KMS-11 (cell line): ENCODE data around the gene RPS18.

ENCODE experiments used
- H2AFZ ChIP-seq: fragments of 200-600 bp; sonication (generic); 2 replicates; pipeline ENCODE4 v1.6.1; 2016; ENCODE audit warnings: antibody characterized with exemption, mixed run types, low read depth
- H3K27ac ChIP-seq: fragments of 200-600 bp; sonication (generic); 2 replicates; pipeline ENCODE4 v1.6.1; 2016; ENCODE audit warnings: mild to moderate bottlenecking, mixed run types
- H3K27me3 ChIP-seq: fragments of 200-600 bp; sonication (generic); 2 replicates; pipeline ENCODE4 v1.6.1; 2017; ENCODE audit warnings: mild to moderate bottlenecking, low read depth, mixed run types, moderate library complexity; ENCODE audit not compliant: insufficient read depth
- H3K36me3 ChIP-seq: fragments of 200-600 bp; sonication (generic); 2 replicates; pipeline ENCODE4 v1.6.1; 2017; ENCODE audit warnings: mild to moderate bottlenecking, mixed run types; ENCODE audit not compliant: insufficient read depth
- H3K4me1 ChIP-seq: fragments of 200-600 bp; sonication (generic); 2 replicates; pipeline ENCODE4 v1.6.1; 2016; ENCODE audit warnings: mild to moderate bottlenecking, low read depth, mixed run types; ENCODE audit not compliant: poor library complexity, severe bottlenecking
- H3K4me2 ChIP-seq: fragments of 200-600 bp; sonication (generic); 2 replicates; pipeline ENCODE4 v1.7.0; 2016; ENCODE audit warnings: mild to moderate bottlenecking, mixed run types
- H3K4me3 ChIP-seq: fragments of 200-600 bp; sonication (generic); IDR thresholded peaks from 2 replicates; pipeline ENCODE4 v1.6.1; 2017; ENCODE audit warnings: low read depth, low read length, mixed read lengths; ENCODE audit not compliant: insufficient read depth
- H3K79me2 ChIP-seq: fragments of 200-600 bp; sonication (generic); 2 replicates; pipeline ENCODE4 v1.6.1; 2016; ENCODE audit warnings: low read depth, mixed run types; ENCODE audit not compliant: insufficient read depth
- H3K9ac ChIP-seq: fragments of 200-600 bp; sonication (generic); 2 replicates; pipeline ENCODE4 v1.6.1; 2016; ENCODE audit warnings: mild to moderate bottlenecking, mixed run types
- H4K20me1 ChIP-seq: fragments of 200-600 bp; sonication (generic); 2 replicates; pipeline ENCODE4 v1.6.1; 2016; ENCODE audit warnings: mild to moderate bottlenecking, mixed run types; ENCODE audit not compliant: insufficient read depth
- TF ChIP-seq, protein P1 (sequence below): fragments of 200-600 bp; sonication (generic); conservative IDR thresholded peaks from 2 replicates; pipeline ENCODE4 v1.6.1; 2017; ENCODE audit warnings: low read depth, mild to moderate bottlenecking, antibody characterized with exemption, low read length, moderate library complexity, mixed read lengths

Gene RPS18

DNA sequence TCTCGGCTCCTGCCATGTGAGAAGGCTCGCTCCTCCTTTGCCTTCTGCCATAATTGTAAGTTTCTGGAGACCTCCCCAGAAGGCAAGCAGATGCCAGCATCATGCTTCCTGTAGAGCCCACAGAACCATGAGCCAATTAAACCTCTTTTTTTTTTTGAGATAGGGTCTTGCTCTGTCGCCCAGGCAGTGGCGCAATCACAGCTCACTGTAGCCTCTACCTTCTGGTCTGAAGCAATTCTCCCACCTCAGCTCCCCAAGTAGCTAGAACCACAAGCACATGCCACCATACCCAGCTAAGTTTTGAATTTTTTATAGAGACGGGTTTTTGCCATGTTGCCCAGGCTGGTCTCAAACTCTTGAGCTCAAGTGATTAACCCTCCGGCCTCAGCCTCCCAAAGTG lies 35.0 kb upstream of the RPS18 start:
- H2AFZ ChIP-seq, result no peak overlapping the region
- TF ChIP-seq, protein P1, sequence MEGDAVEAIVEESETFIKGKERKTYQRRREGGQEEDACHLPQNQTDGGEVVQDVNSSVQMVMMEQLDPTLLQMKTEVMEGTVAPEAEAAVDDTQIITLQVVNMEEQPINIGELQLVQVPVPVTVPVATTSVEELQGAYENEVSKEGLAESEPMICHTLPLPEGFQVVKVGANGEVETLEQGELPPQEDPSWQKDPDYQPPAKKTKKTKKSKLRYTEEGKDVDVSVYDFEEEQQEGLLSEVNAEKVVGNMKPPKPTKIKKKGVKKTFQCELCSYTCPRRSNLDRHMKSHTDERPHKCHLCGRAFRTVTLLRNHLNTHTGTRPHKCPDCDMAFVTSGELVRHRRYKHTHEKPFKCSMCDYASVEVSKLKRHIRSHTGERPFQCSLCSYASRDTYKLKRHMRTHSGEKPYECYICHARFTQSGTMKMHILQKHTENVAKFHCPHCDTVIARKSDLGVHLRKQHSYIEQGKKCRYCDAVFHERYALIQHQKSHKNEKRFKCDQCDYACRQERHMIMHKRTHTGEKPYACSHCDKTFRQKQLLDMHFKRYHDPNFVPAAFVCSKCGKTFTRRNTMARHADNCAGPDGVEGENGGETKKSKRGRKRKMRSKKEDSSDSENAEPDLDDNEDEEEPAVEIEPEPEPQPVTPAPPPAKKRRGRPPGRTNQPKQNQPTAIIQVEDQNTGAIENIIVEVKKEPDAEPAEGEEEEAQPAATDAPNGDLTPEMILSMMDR, result no peak
- H4K20me1 ChIP-seq, result no peaks in the 10 kb centered on the region
- H3K4me2 ChIP-seq, result no peak overlapping the region
- H3K36me3 ChIP-seq, result no peaks in the 10 kb centered on the region
- H3K27me3 ChIP-seq, result no peaks in the 10 kb centered on the region
- H3K4me3 ChIP-seq, result no peak overlapping the region
- no peaks in the 10 kb centered on the region for H3K4me1 ChIP-seq
- H3K27ac ChIP-seq, result no peak overlapping the region
- H3K79me2 ChIP-seq, result no peaks in the 10 kb centered on the region
- no peak overlapping the region for H3K9ac ChIP-seq

DNA sequence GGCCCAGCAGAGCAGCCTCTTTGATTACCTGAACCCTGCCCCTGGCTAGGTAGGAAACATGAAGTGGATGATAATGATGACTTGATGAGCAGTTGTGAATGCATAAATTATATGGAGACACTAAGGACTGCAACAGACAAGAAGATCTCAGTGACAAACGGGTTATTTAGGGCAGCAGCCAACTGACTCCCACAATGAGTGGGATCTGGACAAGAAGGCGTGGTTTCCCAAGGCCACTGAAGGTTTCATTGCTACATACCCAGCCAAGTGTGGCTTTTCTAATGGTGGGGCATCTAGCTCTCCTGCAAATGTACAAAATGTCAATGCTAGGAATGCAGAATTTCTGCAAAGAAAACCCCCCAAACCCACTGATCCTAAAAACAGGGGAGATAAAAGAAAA lies 34.1 kb upstream of the RPS18 start:
- Histone ChIP-seq H3K9ac (no peak overlapping the region), H3K27ac (no peak overlapping the region), H3K4me2 (no peak overlapping the region), H3K27me3 (no peaks in the 10 kb centered on the region; the same call in 1 of the 2 replicates), H3K4me1 (no peaks in the 10 kb centered on the region), H2AFZ (no peak overlapping the region), H3K79me2 (no peaks in the 10 kb centered on the region), H4K20me1 (no peaks in the 10 kb centered on the region), H3K4me3 (no peak overlapping the region), H3K36me3 (no peaks in the 10 kb centered on the region)
- TF ChIP-seq, protein P1, result no peak

DNA sequence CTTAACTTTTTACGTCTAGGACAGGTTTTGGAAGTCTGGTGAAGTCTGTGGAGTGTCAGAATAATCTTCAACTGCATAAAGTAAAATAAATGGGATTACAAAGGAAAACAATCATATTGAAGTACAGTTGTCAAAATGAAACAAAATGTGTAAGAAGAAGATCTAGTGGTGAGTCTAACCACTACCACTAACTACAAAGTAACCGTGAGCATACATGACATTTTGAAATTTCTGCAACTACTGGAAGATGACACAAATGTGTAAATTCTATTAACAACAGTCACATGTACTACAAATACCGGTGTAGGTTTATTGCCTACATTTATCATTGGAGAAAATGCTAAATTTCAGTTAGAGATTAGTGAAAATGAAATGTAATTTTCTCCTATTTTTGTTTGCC lies 29.9 kb upstream of the RPS18 start:
- TF ChIP-seq, protein P1, result no peak
- H3K4me1 ChIP-seq, result no peaks in the 10 kb centered on the region
- H2AFZ ChIP-seq, result no peak overlapping the region
- no peaks in the 10 kb centered on the region for H4K20me1 ChIP-seq
- H3K36me3 ChIP-seq, result no peaks in the 10 kb centered on the region
- no peak overlapping the region for H3K4me2 ChIP-seq
- H3K27me3 ChIP-seq, result no peaks in the 10 kb centered on the region; the same call in 1 of the 2 replicates
- no peak overlapping the region for H3K9ac ChIP-seq
- no peaks in the 10 kb centered on the region for H3K79me2 ChIP-seq
- H3K27ac ChIP-seq, result no peak overlapping the region
- no peak overlapping the region for H3K4me3 ChIP-seq

DNA sequence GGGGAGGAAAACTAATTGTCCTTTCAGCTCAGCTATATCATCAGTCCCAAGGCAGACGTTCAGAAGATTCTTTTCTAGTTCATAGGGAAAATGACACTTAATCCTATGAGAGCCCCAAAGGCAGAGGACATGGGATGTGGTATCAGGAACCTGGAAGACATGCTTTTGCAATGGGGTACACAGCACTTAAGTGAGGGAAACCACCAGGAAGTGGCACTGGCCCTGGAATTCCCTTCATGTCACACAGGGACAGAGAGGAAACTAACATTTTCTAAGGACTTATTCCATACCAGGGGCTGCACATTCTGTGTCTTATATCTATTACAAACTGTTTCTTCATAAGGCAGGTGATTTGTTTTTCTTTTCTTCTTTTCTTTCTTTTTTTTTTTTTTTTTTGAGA lies 28.4 kb upstream of the RPS18 start:
- H3K9ac ChIP-seq, result no peak overlapping the region
- H3K4me1 ChIP-seq, result no peaks in the 10 kb centered on the region
- H4K20me1 ChIP-seq, result no peaks in the 10 kb centered on the region
- H3K79me2 ChIP-seq, result no peaks in the 10 kb centered on the region
- H3K27me3 ChIP-seq, result no peaks in the 10 kb centered on the region; the same call in 1 of the 2 replicates
- no peaks in the 10 kb centered on the region for H3K36me3 ChIP-seq
- H3K4me2 ChIP-seq, result no peak overlapping the region
- no peak overlapping the region for H3K27ac ChIP-seq
- no peak overlapping the region for H3K4me3 ChIP-seq
- TF ChIP-seq, protein P1, result no peak
- no peak overlapping the region for H2AFZ ChIP-seq
